Neural cell (in vitro differentiated cells): ENCODE measurements around the gene SH3D19. TPM values are rescaled to one million over a fixed set of nuclear protein-coding genes. Genes with fewer than 3 reads are reported as not detected.

Source experiments
- H2AFZ ChIP-seq: fragments of 200-600, 300-800 bp; sonication (generic), shearing (Covaris generic); 2 replicates; pipeline ENCODE4 v1.6.0; 2014; ENCODE audit warnings: low read depth, mild to moderate bottlenecking, antibody characterized with exemption, low read length, moderate library complexity
- H3F3A ChIP-seq: fragments of 200-600 bp; shearing (Covaris generic); 2 replicates; pipeline ENCODE4 v1.6.1; 2016; ENCODE audit warnings: mild to moderate bottlenecking, moderate library complexity, mixed read lengths, antibody characterized with exemption, low read length; ENCODE audit not compliant: insufficient read depth, poor library complexity, severe bottlenecking
- H3K27ac ChIP-seq: fragments of 200-600, 300-800 bp; sonication (generic), shearing (Covaris generic); 2 replicates; pipeline ENCODE4 v1.5.1; 2014; ENCODE audit warnings: mild to moderate bottlenecking, low read length, moderate library complexity
- H3K27me3 ChIP-seq: fragments of 300-800, 200-600 bp; sonication (generic), shearing (Covaris generic); 2 replicates; pipeline ENCODE4 v1.6.0; 2014; ENCODE audit warnings: mild to moderate bottlenecking, low read depth, low read length, moderate library complexity; ENCODE audit not compliant: insufficient read depth
- H3K36me3 ChIP-seq: fragments of 300-800, 200-600 bp; sonication (generic), shearing (Covaris generic); 2 replicates; pipeline ENCODE4 v1.5.1; 2014; ENCODE audit warnings: mild to moderate bottlenecking, antibody characterized with exemption, low read length, moderate library complexity; ENCODE audit not compliant: insufficient read depth
- H3K4me2 ChIP-seq: fragments of 300-800, 200-600 bp; sonication (generic), shearing (Covaris generic); 2 replicates; pipeline ENCODE4 v1.6.0; 2014; ENCODE audit warnings: mild to moderate bottlenecking, low read length
- H3K4me3 ChIP-seq: fragments of 300-800, 200-600 bp; sonication (generic), shearing (Covaris generic); 2 replicates; pipeline ENCODE4 v1.5.1; 2014; ENCODE audit warnings: mild to moderate bottlenecking, low read length, moderate library complexity
- H3K79me2 ChIP-seq: fragments of 200-600 bp; shearing (Covaris generic); replicated peaks from 2 replicates; pipeline ENCODE4 v1.6.0; 2014; ENCODE audit warnings: mild to moderate bottlenecking, low read length, moderate library complexity; ENCODE audit not compliant: insufficient read depth
- H3K9ac ChIP-seq: fragments of 300-800, 200-600 bp; sonication (generic), shearing (Covaris generic); 2 replicates; pipeline ENCODE4 v1.6.1; 2016; ENCODE audit warnings: mild to moderate bottlenecking, low read length, mixed read lengths
- H3K9me2 ChIP-seq: fragments of 200-600 bp; shearing (Covaris generic); 2 replicates; pipeline ENCODE4 v1.6.1; 2016; ENCODE audit warnings: mild to moderate bottlenecking, low read length, mixed read lengths; ENCODE audit not compliant: insufficient read depth
- H3K9me3 ChIP-seq: fragments of 200-600, 300-800 bp; sonication (generic), shearing (Covaris generic); 2 replicates; pipeline ENCODE4 v1.6.1; 2016; ENCODE audit warnings: mild to moderate bottlenecking, mixed run types, low read length, moderate library complexity, mixed read lengths
- H4K20me1 ChIP-seq: fragments of 200-600 bp; shearing (Covaris generic); 2 replicates; pipeline ENCODE4 v1.6.1; 2016; ENCODE audit warnings: mild to moderate bottlenecking, mixed run types; ENCODE audit not compliant: insufficient read depth
- EP300 ChIP-seq: fragments of 450-650 bp; conservative IDR thresholded peaks from 2 replicates; pipeline ENCODE4 v1.6.1; 2014; ENCODE audit warnings: antibody characterized with exemption, mild to moderate bottlenecking, moderate library complexity; ENCODE audit not compliant: poor library complexity, severe bottlenecking
- EZH2 ChIP-seq: fragments of 200-600, 300-800 bp; shearing (Covaris generic), sonication (generic); IDR thresholded peaks from 2 replicates; pipeline ENCODE4 v1.6.1; 2014; ENCODE audit warnings: antibody characterized with exemption, low read length, borderline replicate concordance, mild to moderate bottlenecking; ENCODE audit not compliant: insufficient read depth, poor library complexity, severe bottlenecking
- MXI1 ChIP-seq: fragments of 450-650 bp; conservative IDR thresholded peaks from 2 replicates; pipeline ENCODE4 v1.6.1; 2014; ENCODE audit warnings: antibody characterized with exemption, mild to moderate bottlenecking; ENCODE audit not compliant: poor library complexity, severe bottlenecking
- POLR2AphosphoS5 ChIP-seq: IDR thresholded peaks from 2 replicates; pipeline ENCODE4 v1.6.1; 2012
- RAD21 ChIP-seq: fragments of 450-650 bp; conservative IDR thresholded peaks from 2 replicates; pipeline ENCODE4 v1.6.1; 2014; ENCODE audit warnings: antibody characterized with exemption, mild to moderate bottlenecking, moderate library complexity
- SMC3 ChIP-seq: fragments of 450-650 bp; conservative IDR thresholded peaks from 2 replicates; pipeline ENCODE4 v1.6.1; 2014; ENCODE audit warnings: antibody characterized with exemption, mild to moderate bottlenecking, moderate library complexity; ENCODE audit not compliant: poor library complexity
- TAF1 ChIP-seq: IDR thresholded peaks from 2 replicates; pipeline ENCODE4 v1.6.1; 2012; ENCODE audit warnings: low read depth
- polyA plus RNA-seq: library from polyadenylated mRNA; depleted of rRNA; stranded (reverse); fragments of >200 nt; gene quantifications from 2 replicates; pipeline ENCODE4 v1.2.3, GENCODE V29; 2014
- TF ChIP-seq, protein P1 (sequence below): IDR thresholded peaks from 2 replicates; pipeline ENCODE4 v1.6.1; 2012; ENCODE audit warnings: borderline replicate concordance
- TF ChIP-seq, protein P2 (sequence below): fragments of 450-650 bp; IDR thresholded peaks from 2 replicates; pipeline ENCODE4 v1.5.1; 2014; ENCODE audit warnings: antibody characterized with exemption, mild to moderate bottlenecking, moderate library complexity; ENCODE audit not compliant: poor library complexity, severe bottlenecking

SH3D19 gene
- polyA plus RNA-seq, 1 donor from 2014 or later = 0.46 TPM

DNA sequence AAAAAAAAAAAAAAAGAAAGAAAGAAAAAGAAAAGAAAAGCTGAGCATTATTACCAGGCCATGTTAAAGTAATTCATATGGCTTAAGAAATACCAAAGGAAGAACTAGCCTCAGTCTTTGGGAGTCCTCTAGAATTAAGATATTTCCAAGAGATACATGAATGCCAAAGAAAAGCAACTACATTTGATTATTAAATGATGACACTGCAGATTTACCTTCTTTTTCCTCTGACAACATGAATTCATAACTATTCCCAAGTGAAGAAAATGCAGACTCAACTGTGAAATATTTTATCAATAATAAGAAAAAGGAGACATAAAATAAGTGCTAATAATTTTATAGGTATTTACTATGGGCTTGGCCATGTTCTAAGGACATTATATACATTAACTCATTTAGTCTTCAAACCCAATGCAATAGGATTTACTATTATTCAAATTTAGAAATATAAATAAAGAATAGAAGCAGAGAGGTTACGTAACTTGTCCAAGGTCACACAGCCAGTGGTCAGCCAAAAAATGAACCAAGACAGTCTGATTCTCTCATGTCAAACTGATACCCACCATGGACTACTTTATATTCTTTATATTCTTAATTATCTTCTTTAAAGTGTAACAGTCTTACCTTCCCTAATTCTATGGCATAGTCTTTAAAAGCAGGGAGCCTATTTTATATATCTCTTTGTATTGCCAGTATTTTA is 6.9 kb downstream of the SH3D19 start:
- Histone ChIP-seq H3K4me2 (no peak overlapping the region), H4K20me1 (no peaks in the 10 kb centered on the region), H3K79me2 (no peaks in the 10 kb centered on the region), H3K9ac (no peak overlapping the region), H3K4me3 (no peak overlapping the region), H2AFZ (no peak overlapping the region), H3K27ac (no peak overlapping the region), H3K9me2 (no peaks in the 10 kb centered on the region), H3F3A (no peaks in the 10 kb centered on the region), H3K9me3 (no peaks in the 10 kb centered on the region), H3K27me3 (peaks cover 12% of the 10 kb centered on the region), H3K36me3 (no peaks in the 10 kb centered on the region)
- TF ChIP-seq, protein P1, sequence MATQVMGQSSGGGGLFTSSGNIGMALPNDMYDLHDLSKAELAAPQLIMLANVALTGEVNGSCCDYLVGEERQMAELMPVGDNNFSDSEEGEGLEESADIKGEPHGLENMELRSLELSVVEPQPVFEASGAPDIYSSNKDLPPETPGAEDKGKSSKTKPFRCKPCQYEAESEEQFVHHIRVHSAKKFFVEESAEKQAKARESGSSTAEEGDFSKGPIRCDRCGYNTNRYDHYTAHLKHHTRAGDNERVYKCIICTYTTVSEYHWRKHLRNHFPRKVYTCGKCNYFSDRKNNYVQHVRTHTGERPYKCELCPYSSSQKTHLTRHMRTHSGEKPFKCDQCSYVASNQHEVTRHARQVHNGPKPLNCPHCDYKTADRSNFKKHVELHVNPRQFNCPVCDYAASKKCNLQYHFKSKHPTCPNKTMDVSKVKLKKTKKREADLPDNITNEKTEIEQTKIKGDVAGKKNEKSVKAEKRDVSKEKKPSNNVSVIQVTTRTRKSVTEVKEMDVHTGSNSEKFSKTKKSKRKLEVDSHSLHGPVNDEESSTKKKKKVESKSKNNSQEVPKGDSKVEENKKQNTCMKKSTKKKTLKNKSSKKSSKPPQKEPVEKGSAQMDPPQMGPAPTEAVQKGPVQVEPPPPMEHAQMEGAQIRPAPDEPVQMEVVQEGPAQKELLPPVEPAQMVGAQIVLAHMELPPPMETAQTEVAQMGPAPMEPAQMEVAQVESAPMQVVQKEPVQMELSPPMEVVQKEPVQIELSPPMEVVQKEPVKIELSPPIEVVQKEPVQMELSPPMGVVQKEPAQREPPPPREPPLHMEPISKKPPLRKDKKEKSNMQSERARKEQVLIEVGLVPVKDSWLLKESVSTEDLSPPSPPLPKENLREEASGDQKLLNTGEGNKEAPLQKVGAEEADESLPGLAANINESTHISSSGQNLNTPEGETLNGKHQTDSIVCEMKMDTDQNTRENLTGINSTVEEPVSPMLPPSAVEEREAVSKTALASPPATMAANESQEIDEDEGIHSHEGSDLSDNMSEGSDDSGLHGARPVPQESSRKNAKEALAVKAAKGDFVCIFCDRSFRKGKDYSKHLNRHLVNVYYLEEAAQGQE = no peak
- TF ChIP-seq EZH2 (no peak), POLR2AphosphoS5 (no peak), RAD21 (no peak), TAF1 (no peak), SMC3 (no peak), MXI1 (no peak), EP300 (no peak)
- TF ChIP-seq, protein P2, sequence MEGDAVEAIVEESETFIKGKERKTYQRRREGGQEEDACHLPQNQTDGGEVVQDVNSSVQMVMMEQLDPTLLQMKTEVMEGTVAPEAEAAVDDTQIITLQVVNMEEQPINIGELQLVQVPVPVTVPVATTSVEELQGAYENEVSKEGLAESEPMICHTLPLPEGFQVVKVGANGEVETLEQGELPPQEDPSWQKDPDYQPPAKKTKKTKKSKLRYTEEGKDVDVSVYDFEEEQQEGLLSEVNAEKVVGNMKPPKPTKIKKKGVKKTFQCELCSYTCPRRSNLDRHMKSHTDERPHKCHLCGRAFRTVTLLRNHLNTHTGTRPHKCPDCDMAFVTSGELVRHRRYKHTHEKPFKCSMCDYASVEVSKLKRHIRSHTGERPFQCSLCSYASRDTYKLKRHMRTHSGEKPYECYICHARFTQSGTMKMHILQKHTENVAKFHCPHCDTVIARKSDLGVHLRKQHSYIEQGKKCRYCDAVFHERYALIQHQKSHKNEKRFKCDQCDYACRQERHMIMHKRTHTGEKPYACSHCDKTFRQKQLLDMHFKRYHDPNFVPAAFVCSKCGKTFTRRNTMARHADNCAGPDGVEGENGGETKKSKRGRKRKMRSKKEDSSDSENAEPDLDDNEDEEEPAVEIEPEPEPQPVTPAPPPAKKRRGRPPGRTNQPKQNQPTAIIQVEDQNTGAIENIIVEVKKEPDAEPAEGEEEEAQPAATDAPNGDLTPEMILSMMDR = no peak

DNA sequence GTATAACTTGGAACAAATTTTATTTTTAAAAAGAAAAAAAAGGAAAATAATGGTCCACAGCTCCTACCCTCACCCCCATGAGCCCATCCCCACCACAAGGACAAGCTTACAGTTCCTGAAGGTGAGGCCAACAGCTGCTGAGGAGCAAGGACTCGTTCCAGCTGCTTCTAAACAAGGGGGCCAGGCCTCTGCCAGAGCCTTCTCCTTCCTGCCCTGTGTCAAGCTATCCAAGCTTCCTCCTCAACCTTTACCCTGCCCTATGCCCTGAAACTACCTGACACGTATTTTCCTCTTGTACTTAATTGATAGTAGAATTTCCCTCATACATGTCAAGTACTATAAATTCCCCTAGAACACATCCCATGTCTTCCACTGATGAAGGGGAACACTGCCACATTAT is 8.8 kb downstream of the SH3D19 start:
- no peaks in the 10 kb centered on the region for H3K9me3 ChIP-seq
- no peaks in the 10 kb centered on the region for H4K20me1 ChIP-seq
- no peak overlapping the region for H2AFZ ChIP-seq
- no peak overlapping the region for H3K9ac ChIP-seq
- H3K79me2 ChIP-seq = no peaks in the 10 kb centered on the region
- no peak overlapping the region for H3K4me3 ChIP-seq
- TF ChIP-seq POLR2AphosphoS5 (no peak), TAF1 (no peak), RAD21 (no peak), EZH2 (no peak)
- no peaks in the 10 kb centered on the region for H3F3A ChIP-seq
- H3K4me2 ChIP-seq = no peak overlapping the region
- no peaks in the 10 kb centered on the region for H3K36me3 ChIP-seq
- H3K27me3 ChIP-seq = no peaks in the 10 kb centered on the region
- no peak overlapping the region for H3K27ac ChIP-seq
- H3K9me2 ChIP-seq = no peaks in the 10 kb centered on the region
